Neural cell (in vitro differentiated cells): ENCODE data around the gene ALDH3A2.

Source experiments
- EP300 ChIP-seq: fragments of 450-650 bp; conservative IDR thresholded peaks from 2 replicates; pipeline ENCODE4 v1.6.1; 2014; ENCODE audit warnings: antibody characterized with exemption, mild to moderate bottlenecking, moderate library complexity; ENCODE audit not compliant: poor library complexity, severe bottlenecking
- EZH2 ChIP-seq: fragments of 200-600, 300-800 bp; shearing (Covaris generic), sonication (generic); IDR thresholded peaks from 2 replicates; pipeline ENCODE4 v1.6.1; 2014; ENCODE audit warnings: antibody characterized with exemption, low read length, borderline replicate concordance, mild to moderate bottlenecking; ENCODE audit not compliant: insufficient read depth, poor library complexity, severe bottlenecking
- MXI1 ChIP-seq: fragments of 450-650 bp; conservative IDR thresholded peaks from 2 replicates; pipeline ENCODE4 v1.6.1; 2014; ENCODE audit warnings: antibody characterized with exemption, mild to moderate bottlenecking; ENCODE audit not compliant: poor library complexity, severe bottlenecking
- POLR2AphosphoS5 ChIP-seq: IDR thresholded peaks from 2 replicates; pipeline ENCODE4 v1.6.1; 2012
- RAD21 ChIP-seq: fragments of 450-650 bp; conservative IDR thresholded peaks from 2 replicates; pipeline ENCODE4 v1.6.1; 2014; ENCODE audit warnings: antibody characterized with exemption, mild to moderate bottlenecking, moderate library complexity
- SMC3 ChIP-seq: fragments of 450-650 bp; conservative IDR thresholded peaks from 2 replicates; pipeline ENCODE4 v1.6.1; 2014; ENCODE audit warnings: antibody characterized with exemption, mild to moderate bottlenecking, moderate library complexity; ENCODE audit not compliant: poor library complexity
- TAF1 ChIP-seq: IDR thresholded peaks from 2 replicates; pipeline ENCODE4 v1.6.1; 2012; ENCODE audit warnings: low read depth
- TF ChIP-seq, protein P1 (sequence below): fragments of 450-650 bp; IDR thresholded peaks from 2 replicates; pipeline ENCODE4 v1.5.1; 2014; ENCODE audit warnings: antibody characterized with exemption, mild to moderate bottlenecking, moderate library complexity; ENCODE audit not compliant: poor library complexity, severe bottlenecking
- TF ChIP-seq, protein P2 (sequence below): IDR thresholded peaks from 2 replicates; pipeline ENCODE4 v1.6.1; 2012; ENCODE audit warnings: borderline replicate concordance

- no peak for TF ChIP-seq POLR2AphosphoS5
- no peak for TF ChIP-seq EZH2
- TF ChIP-seq, protein P1, sequence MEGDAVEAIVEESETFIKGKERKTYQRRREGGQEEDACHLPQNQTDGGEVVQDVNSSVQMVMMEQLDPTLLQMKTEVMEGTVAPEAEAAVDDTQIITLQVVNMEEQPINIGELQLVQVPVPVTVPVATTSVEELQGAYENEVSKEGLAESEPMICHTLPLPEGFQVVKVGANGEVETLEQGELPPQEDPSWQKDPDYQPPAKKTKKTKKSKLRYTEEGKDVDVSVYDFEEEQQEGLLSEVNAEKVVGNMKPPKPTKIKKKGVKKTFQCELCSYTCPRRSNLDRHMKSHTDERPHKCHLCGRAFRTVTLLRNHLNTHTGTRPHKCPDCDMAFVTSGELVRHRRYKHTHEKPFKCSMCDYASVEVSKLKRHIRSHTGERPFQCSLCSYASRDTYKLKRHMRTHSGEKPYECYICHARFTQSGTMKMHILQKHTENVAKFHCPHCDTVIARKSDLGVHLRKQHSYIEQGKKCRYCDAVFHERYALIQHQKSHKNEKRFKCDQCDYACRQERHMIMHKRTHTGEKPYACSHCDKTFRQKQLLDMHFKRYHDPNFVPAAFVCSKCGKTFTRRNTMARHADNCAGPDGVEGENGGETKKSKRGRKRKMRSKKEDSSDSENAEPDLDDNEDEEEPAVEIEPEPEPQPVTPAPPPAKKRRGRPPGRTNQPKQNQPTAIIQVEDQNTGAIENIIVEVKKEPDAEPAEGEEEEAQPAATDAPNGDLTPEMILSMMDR, result no peak
- TF ChIP-seq, protein P2, sequence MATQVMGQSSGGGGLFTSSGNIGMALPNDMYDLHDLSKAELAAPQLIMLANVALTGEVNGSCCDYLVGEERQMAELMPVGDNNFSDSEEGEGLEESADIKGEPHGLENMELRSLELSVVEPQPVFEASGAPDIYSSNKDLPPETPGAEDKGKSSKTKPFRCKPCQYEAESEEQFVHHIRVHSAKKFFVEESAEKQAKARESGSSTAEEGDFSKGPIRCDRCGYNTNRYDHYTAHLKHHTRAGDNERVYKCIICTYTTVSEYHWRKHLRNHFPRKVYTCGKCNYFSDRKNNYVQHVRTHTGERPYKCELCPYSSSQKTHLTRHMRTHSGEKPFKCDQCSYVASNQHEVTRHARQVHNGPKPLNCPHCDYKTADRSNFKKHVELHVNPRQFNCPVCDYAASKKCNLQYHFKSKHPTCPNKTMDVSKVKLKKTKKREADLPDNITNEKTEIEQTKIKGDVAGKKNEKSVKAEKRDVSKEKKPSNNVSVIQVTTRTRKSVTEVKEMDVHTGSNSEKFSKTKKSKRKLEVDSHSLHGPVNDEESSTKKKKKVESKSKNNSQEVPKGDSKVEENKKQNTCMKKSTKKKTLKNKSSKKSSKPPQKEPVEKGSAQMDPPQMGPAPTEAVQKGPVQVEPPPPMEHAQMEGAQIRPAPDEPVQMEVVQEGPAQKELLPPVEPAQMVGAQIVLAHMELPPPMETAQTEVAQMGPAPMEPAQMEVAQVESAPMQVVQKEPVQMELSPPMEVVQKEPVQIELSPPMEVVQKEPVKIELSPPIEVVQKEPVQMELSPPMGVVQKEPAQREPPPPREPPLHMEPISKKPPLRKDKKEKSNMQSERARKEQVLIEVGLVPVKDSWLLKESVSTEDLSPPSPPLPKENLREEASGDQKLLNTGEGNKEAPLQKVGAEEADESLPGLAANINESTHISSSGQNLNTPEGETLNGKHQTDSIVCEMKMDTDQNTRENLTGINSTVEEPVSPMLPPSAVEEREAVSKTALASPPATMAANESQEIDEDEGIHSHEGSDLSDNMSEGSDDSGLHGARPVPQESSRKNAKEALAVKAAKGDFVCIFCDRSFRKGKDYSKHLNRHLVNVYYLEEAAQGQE, result no peak
- TF ChIP-seq TAF1, result no peak
- no peak for TF ChIP-seq EP300
- no peak for TF ChIP-seq MXI1
- no peak for TF ChIP-seq RAD21
- TF ChIP-seq SMC3, result no peak
Observed at GRCh38 chr17:19654342-19654886, 5.9 kb downstream of the ALDH3A2 start.
